Measurements from ENCODE around the gene PDCD11.
"Not testable (repeated sequence)": the region's sequence is repeated elsewhere in the genome, so short reads cannot be mapped to it uniquely, and the experiment has no call there.

The PDCD11 gene, protein sequence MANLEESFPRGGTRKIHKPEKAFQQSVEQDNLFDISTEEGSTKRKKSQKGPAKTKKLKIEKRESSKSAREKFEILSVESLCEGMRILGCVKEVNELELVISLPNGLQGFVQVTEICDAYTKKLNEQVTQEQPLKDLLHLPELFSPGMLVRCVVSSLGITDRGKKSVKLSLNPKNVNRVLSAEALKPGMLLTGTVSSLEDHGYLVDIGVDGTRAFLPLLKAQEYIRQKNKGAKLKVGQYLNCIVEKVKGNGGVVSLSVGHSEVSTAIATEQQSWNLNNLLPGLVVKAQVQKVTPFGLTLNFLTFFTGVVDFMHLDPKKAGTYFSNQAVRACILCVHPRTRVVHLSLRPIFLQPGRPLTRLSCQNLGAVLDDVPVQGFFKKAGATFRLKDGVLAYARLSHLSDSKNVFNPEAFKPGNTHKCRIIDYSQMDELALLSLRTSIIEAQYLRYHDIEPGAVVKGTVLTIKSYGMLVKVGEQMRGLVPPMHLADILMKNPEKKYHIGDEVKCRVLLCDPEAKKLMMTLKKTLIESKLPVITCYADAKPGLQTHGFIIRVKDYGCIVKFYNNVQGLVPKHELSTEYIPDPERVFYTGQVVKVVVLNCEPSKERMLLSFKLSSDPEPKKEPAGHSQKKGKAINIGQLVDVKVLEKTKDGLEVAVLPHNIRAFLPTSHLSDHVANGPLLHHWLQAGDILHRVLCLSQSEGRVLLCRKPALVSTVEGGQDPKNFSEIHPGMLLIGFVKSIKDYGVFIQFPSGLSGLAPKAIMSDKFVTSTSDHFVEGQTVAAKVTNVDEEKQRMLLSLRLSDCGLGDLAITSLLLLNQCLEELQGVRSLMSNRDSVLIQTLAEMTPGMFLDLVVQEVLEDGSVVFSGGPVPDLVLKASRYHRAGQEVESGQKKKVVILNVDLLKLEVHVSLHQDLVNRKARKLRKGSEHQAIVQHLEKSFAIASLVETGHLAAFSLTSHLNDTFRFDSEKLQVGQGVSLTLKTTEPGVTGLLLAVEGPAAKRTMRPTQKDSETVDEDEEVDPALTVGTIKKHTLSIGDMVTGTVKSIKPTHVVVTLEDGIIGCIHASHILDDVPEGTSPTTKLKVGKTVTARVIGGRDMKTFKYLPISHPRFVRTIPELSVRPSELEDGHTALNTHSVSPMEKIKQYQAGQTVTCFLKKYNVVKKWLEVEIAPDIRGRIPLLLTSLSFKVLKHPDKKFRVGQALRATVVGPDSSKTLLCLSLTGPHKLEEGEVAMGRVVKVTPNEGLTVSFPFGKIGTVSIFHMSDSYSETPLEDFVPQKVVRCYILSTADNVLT (N-terminal part only)

DNA sequence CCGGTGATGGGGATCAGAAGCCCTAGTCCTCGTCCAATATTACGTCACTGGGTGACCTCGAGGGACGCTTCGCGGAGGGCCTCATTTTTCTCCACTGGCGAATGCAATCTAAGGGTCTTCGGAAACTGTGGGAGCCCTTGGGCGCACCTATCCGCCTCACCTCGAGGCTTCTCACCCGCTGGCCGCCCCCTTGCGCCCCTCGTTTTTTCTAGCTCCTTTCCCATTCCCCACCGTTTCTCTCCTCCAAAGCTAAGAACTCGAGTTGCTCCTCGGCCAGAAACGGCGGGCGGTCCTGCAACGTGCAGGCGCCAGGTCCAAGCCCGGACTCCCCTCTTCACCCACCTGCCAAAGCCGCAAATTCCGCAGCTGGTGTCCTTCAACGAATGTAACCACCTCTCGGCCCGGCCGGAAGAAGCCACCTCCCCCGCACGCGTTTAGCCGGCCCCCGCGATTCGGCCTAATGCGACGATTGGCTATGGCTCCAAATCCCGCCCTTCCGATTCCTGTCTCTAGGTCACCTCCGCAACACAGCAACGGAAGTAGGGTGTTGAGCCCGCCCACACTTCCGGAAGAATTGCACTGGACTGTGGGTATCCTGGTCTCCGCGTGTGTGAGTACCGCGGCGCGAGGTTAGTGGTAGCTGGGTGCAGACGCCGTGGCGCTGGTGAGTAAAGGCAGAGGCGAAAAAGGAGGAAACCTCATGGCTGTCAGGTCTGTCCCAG lies at the start of gene PDCD11, which contains the start of gene ATP5MK:
Gene PDCD11, plus strand, starts transcription at position 560 of the 722 bp plus-strand sequence. CDS start 1,801 bp downstream, outside the sequence.
Gene ATP5MK, minus strand, starts transcription at position 409 of the 722 bp plus-strand sequence. CDS start 4,018 bp downstream, outside the sequence.
- no peak for TF ChIP-seq CTCF (conservative IDR thresholded peaks at IDR 0.05; ENCODE audit: control insufficient read depth, insufficient read depth, low read depth, low read length)
- peak; percentile 97 for DNase-seq (ENCODE audit: low read depth)
- H3K4me3 ChIP-seq (ENCODE audit: control insufficient read depth, low read depth, low read length), result peak within 1 kb of the TSS; percentile 97

DNA sequence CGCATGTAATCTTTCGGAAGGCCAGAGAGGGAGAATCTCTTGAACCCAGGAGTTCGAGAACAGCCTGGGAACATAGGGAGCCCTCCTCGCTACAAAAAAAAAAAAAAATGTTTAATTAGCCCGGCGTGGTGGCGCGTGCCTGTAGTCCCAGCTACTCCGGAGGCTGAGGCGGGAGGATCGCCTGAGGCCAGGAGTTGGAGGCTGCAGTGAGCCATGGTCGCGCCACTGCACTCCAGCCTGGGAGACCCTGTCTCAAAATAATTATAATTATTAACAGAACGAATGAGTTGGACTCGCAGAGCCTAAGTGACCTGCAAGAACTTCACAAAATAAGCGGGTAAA lies 46.3 kb upstream of the PDCD11 start:
- TF ChIP-seq CTCF (conservative IDR thresholded peaks at IDR 0.05; ENCODE audit: control insufficient read depth, insufficient read depth, low read depth, low read length), result no peak
- DNase-seq (ENCODE audit: low read depth), result no peak
- peak overlapping the region; percentile 69 for H3K4me3 ChIP-seq (ENCODE audit: control insufficient read depth, low read depth, low read length)

GRCh38 chr10:103350517-103351260 lies 45.7 kb upstream of the PDCD11 start, which contains the start of gene PCGF6:
Gene PCGF6 (minus strand): TSS chr10:103351140. CDS start chr10:103351066, 74 bp downstream.
- no peak for TF ChIP-seq CTCF (conservative IDR thresholded peaks at IDR 0.05; ENCODE audit: control insufficient read depth, insufficient read depth, low read depth, low read length)
- DNase-seq (ENCODE audit: low read depth), result peak; percentile 63

GRCh38 chr10:103353281-103353680 lies 43.1 kb upstream of the PDCD11 start:
- TF ChIP-seq CTCF (conservative IDR thresholded peaks at IDR 0.05; ENCODE audit: control insufficient read depth, insufficient read depth, low read depth, low read length), result no peak
- H3K4me3 ChIP-seq (ENCODE audit: control insufficient read depth, low read depth, low read length), result no peak overlapping the region
- DNase-seq (ENCODE audit: low read depth), result no peak

More at GRCh38 chr10:103350517-103351260, 45.7 kb upstream of the PDCD11 start, which contains the start of gene PCGF6:
- peak within 1 kb of the TSS; percentile 69 for H3K4me3 ChIP-seq (ENCODE audit: control insufficient read depth, low read depth, low read length)

GRCh38 chr10:103354567-103354966 lies 41.9 kb upstream of the PDCD11 start:
- DNase-seq (ENCODE audit: low read depth); H3K4me3 ChIP-seq (ENCODE audit: control insufficient read depth, low read depth, low read length): not testable (repeated sequence)
